Glomerular visceral epithelial cell (primary cell): ENCODE measurements around the gene PCGF6.

ENCODE experiments used
- DNase-seq: peaks from one replicate; pipeline ENCODE4 v3.0.0-alpha.2; 2016; ENCODE audit errors: extremely low spot score

The PCGF6 gene

DNA sequence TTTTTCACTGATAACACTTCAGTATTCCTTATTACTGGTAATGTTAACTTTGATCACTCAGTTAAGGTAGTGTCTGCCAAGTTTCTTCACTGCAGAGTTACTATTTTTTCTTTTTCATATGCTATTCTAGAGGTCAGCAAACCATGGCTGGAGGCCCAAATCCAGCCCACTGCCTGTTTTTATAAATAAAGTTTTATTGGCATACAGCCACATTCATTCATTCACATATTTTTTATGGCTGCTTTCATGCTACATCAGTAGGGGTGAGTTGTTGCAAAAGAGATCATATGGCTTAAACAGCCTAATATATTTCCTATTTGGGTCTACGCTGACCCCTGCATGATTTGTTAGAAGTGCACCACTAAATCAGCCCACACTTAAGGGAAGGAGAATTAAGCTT, 94.3 kb downstream of the PCGF6 start:
- no peak for DNase-seq

DNA sequence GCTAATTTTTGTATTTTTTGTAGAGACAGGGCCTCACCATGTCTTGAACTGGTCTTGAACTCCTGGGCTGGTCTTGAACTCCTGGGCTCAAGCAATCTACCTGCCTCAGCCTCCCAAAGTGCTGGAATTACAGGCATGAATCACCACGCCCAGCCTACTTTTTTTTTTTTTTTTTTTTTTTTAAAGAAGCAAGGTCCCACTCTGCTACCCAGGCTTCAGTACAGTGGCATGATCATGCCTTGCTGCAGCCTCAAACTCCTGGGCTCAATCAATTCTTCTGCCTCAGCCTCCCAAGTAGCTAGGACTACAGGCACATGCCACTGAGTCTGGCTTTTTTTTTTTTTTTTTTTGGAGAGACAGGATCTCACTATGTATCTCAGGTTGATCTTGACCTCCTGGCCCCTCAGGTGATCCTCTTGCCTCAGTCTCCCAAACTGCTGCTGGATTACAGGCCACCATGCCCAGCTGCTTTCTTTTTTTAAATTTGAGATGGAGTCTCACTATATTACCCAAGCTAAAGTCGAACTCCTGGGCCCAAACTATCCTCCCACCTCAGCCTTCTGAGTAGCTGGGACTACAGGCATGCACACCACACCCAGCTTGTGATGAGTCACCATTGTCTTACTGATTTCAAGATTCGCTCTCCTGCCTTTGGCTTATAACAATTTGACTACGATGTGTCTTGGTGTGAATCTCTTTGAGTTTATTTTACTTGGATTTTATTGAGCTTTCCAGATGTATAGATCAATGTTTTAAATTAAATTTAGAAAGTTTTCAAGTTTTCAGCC, 96.2 kb downstream of the PCGF6 start:
- peak; percentile 40 for DNase-seq

DNA sequence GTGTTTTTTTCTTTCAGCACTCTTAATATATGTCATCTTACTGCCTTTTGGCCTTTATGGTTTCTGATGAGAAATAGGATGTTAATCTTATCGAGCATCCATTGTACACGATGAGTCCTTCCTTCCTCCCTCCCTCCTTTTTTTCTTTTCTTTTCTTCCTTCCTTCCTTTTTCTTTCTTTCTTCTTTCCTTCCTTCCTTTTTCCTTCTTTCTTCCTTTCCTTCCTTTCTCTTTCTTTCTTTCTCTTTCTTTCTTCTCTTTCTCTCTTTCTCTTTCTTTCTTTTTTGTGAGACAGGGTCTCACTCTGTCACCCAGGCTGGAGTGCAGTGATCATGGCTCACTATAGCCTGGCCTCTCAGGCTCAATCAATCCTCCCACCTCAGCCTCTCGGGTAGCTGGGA, 96.8 kb downstream of the PCGF6 start:
- DNase-seq, result no peak
